ENCODE results near the gene AUTS2.

GRCh38 chr7:70035519-70035918 is 437.2 kb downstream of the AUTS2 start:
- no peak for TF ChIP-seq CTCF (tag by site-specific recombination; IDR thresholded peaks at IDR 0.05)
- no peak for TF ChIP-seq ZNF416 (tag by site-specific recombination; IDR thresholded peaks at IDR 0.05)
- TF ChIP-seq ZNF830 (tag by site-specific recombination; IDR thresholded peaks at IDR 0.05; ENCODE audit: low read depth), result no peak
- TF ChIP-seq ZNF24 (tag by site-specific recombination; IDR thresholded peaks at IDR 0.05), result no peak
- no peak for TF ChIP-seq BCL11A (tag by site-specific recombination; IDR thresholded peaks at IDR 0.05; ENCODE audit: low read depth)
- TF ChIP-seq ZNF791 (tag by site-specific recombination; IDR thresholded peaks at IDR 0.05), result no peak
- no peak for TF ChIP-seq AEBP2 (tag by site-specific recombination; IDR thresholded peaks at IDR 0.05; ENCODE audit: borderline replicate concordance)
- TF ChIP-seq ZNF37A (tag by site-specific recombination; IDR thresholded peaks at IDR 0.05), result no peak
- no peak for TF ChIP-seq ZNF324 (tag by site-specific recombination; IDR thresholded peaks at IDR 0.05)
- TF ChIP-seq ZNF202 (tag by site-specific recombination; IDR thresholded peaks at IDR 0.05; ENCODE audit: borderline replicate concordance), result no peak
- TF ChIP-seq PRDM1 (tag by site-specific recombination; IDR thresholded peaks at IDR 0.05), result no peak
- no peak for TF ChIP-seq ZNF776 (tag by site-specific recombination; IDR thresholded peaks at IDR 0.05; ENCODE audit: borderline replicate concordance)
- TF ChIP-seq ZNF513 (tag by site-specific recombination; IDR thresholded peaks at IDR 0.05), result no peak
